Neuron (in vitro differentiated cells): ENCODE results near the gene PERCC1.

Source experiments
- H2AFZ ChIP-seq: one replicate; pipeline ENCODE4 v1.6.1; 2013; ENCODE audit warnings: low read depth, mild to moderate bottlenecking, inconsistent platforms, low read length, moderate library complexity
- H3K27me3 ChIP-seq: one replicate; pipeline ENCODE4 v1.6.1; 2013; ENCODE audit warnings: low read length; ENCODE audit not compliant: insufficient read depth
- H3K36me3 ChIP-seq: one replicate; pipeline ENCODE4 v1.6.1; 2013; ENCODE audit warnings: low read length; ENCODE audit not compliant: insufficient read depth
- H3K4me1 ChIP-seq: one replicate; pipeline ENCODE4 v1.6.1; 2013; ENCODE audit warnings: low read length; ENCODE audit not compliant: insufficient read depth
- H3K4me3 ChIP-seq: 2 replicates; pipeline ENCODE4 v1.5.1; 2013; ENCODE audit warnings: mild to moderate bottlenecking, low read length, moderate library complexity
- H3K9me3 ChIP-seq: one replicate; pipeline ENCODE4 v1.6.1; 2013; ENCODE audit warnings: low read length

Gene PERCC1

DNA sequence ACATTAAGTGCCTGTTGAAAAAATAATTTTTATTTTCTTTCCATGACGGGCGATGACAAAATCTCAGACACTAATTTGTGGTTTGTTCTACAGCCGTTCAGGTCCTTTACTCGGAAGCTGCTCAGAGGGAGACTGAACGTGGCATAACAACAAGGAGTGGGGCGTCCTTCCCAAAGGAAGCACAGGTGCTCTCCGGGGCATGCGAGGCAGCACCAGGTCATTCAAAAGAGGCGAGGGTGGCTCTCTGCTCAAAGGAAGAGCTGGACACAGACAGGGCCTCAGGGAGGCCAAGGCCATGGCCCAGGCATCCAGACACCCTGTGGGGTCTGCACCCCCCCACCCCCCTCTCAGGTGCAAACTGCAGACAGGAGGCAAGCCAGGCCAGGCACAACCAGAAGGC lies 32.5 kb upstream of the PERCC1 start:
- no peaks in the 10 kb centered on the region for H3K27me3 ChIP-seq
- H2AFZ ChIP-seq: no peak overlapping the region
- H3K9me3 ChIP-seq: no peaks in the 10 kb centered on the region

DNA sequence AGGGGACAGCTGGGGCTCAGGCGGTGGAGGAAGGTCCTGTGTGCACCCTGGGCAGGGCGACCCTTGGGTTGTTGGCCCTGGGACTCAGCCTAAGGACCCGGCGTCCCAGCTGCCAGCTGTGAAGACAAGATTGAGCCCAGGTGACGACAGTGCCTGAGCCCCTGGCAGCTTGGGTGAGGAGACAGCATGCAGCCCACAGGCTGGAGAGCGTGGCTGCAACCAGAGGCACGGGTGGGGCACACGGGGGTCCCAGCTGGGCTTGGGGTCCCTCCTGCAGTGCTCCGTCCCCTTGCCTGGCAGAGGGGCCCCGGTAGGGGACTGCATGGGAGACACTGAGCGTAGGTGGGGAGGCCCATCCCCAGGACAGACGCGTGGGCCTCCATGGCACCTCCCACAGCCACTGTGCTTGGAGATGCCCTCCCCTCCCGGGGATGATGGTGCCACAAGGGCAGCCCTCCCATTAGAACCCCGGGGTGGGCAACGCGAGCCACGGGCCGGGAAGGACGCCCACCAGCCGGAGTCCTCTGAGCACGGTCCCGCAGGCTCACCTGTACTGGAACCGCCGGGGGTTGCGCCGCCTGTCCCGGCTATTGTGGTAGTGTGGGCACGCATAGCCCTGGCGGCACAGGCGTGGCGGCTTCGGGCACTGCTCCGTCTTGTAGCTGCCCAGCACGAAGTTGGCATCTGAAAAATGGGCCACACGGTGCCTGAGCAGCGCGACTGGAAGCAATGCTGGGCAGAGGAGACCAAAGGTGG lies 31.9 kb upstream of the PERCC1 start:
- Histone ChIP-seq H3K27me3 (no peaks in the 10 kb centered on the region), H3K4me1 (no peaks in the 10 kb centered on the region), H3K4me3 (no peak overlapping the region), H3K36me3 (peaks cover 46% of the 10 kb centered on the region), H3K9me3 (no peaks in the 10 kb centered on the region), H2AFZ (no peak overlapping the region)

More for the DNA sequence above, 32.5 kb upstream of the PERCC1 start:
- Histone ChIP-seq H3K4me1 (no peaks in the 10 kb centered on the region), H3K4me3 (no peak overlapping the region), H3K36me3 (peaks cover 48% of the 10 kb centered on the region)

DNA sequence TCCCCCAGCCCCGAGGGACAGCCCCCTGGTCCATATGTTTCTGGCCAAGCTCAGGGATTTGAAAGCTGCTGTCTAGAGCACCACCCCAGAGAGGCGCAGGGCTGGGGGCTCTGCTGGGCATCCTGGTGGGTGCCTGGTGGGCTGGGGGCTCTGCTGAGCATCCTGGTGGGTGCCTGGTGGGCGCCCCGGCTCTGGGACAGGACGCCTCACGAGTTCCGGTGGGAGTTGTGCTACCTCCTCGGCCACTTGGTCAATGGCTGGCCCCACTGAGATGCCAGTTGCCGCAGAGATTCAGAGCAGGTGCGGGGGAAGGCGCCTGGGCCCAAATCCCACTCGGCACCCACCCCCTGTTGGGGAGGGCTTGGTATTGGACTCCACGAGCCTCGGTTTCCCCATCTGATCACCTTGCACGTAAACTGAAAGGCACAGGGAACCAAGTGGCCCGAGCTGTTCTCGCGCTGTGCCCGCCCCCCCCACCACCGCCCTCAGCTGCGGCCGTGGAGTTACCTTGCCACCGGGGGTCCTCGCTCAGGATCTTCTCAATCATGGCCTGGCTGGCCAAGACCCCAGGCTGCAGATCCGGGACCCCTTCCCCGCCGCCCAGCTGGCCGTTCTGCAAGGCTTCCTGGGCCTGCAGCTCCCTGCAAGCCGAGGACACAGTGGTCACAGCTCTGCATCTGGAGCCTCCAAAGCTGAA lies 29.7 kb upstream of the PERCC1 start:
- H3K4me3 ChIP-seq: no peak overlapping the region
- H3K9me3 ChIP-seq: no peaks in the 10 kb centered on the region
- no peak overlapping the region for H2AFZ ChIP-seq
- H3K4me1 ChIP-seq: no peaks in the 10 kb centered on the region
- H3K36me3 ChIP-seq: peaks cover 40% of the 10 kb centered on the region
- no peaks in the 10 kb centered on the region for H3K27me3 ChIP-seq

DNA sequence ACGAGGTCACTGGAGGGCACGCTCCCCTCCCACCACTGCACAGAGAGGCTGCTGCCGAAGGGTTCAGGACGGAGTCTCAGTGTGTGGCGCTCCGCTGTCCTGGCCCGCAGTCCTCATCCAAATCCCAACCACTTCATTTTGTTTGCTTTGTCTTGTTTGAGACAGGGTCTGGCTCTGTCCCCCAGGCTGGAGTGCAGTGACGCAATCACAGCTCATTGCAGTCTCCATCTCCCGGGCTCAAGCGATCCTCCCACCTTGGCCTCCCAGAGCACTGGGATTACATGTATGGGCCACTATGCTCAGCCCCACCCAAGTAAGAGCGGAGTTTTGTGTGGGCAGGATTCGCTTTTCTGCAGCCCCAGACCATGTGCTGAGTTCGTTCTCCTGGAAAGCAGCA lies 29.1 kb upstream of the PERCC1 start:
- H3K36me3 ChIP-seq: peaks cover 39% of the 10 kb centered on the region
- H2AFZ ChIP-seq: no peak overlapping the region
- no peak overlapping the region for H3K4me3 ChIP-seq
- H3K4me1 ChIP-seq: no peaks in the 10 kb centered on the region
- H3K27me3 ChIP-seq: no peaks in the 10 kb centered on the region
- no peaks in the 10 kb centered on the region for H3K9me3 ChIP-seq

DNA sequence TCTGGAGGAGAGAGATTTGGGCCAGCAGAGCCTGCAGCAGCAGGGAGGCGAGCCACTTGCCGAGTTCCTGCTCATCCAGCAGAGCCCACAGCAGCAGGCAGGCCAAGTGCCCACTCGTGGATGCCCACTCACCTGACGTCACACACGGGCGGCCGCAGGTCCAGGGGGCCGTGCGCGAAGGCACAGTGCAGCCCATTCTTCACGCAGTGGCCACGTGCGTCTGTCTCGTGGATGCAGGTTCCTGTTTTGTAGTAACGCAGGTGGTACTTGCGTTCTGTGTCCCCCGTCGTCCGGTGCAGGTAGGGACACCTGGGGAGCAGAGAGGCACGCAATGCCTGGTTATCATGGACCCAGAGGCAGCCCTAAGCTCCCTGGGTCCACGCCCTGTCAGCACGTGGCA lies 27.8 kb upstream of the PERCC1 start:
- Histone ChIP-seq H2AFZ (no peak overlapping the region), H3K4me3 (no peak overlapping the region), H3K9me3 (no peaks in the 10 kb centered on the region), H3K36me3 (peaks cover 39% of the 10 kb centered on the region), H3K4me1 (peaks cover 3% of the 10 kb centered on the region), H3K27me3 (no peaks in the 10 kb centered on the region)

DNA sequence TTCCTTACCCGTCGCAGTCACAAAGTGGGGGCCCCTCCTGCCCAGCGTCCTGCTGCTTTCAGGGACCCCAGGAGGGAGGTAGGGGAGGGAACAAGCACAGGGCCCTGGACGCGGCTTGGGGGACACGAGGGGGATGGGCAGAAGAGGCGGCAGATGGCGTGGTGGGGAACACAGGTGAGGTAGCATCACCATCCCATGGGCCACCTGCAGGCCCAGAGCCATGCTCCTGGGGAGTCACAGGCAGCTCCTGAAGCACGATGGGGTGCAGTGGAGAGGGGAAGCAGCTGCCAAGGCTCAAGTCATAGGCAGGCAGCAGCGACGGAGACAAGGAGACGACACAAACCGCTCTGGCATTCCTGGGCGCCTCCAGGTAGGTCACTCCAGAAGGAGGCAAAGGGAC lies 27.1 kb upstream of the PERCC1 start:
- no peak overlapping the region for H2AFZ ChIP-seq
- H3K36me3 ChIP-seq: peaks cover 34% of the 10 kb centered on the region
- peaks cover 8% of the 10 kb centered on the region for H3K4me1 ChIP-seq
- no peaks in the 10 kb centered on the region for H3K9me3 ChIP-seq
- no peak overlapping the region for H3K4me3 ChIP-seq
- no peaks in the 10 kb centered on the region for H3K27me3 ChIP-seq

DNA sequence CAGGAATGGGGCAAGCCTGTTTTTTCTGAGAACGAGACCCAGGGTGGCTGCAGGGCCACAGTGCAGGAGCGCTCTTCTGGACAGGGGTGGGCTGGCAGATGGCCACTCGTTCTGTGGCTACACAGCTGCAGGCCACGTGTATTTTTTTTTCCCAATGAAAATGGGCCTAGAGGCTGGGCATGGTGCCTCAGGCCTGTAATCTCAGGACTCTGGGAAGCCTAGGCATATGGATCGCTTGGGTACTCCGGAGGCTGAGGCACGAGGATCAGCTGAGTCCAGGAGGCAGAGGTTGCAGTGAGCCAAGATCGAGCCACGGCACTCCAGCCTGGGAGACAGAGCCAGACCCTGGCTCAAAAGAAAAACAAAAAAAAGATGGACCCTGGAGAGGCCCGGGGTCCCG lies 23.1 kb upstream of the PERCC1 start:
- Histone ChIP-seq H3K27me3 (no peaks in the 10 kb centered on the region), H3K4me1 (peaks cover 8% of the 10 kb centered on the region), H2AFZ (no peak overlapping the region), H3K9me3 (no peaks in the 10 kb centered on the region), H3K36me3 (peaks cover 10% of the 10 kb centered on the region), H3K4me3 (peak overlapping the region; percentile 21)

DNA sequence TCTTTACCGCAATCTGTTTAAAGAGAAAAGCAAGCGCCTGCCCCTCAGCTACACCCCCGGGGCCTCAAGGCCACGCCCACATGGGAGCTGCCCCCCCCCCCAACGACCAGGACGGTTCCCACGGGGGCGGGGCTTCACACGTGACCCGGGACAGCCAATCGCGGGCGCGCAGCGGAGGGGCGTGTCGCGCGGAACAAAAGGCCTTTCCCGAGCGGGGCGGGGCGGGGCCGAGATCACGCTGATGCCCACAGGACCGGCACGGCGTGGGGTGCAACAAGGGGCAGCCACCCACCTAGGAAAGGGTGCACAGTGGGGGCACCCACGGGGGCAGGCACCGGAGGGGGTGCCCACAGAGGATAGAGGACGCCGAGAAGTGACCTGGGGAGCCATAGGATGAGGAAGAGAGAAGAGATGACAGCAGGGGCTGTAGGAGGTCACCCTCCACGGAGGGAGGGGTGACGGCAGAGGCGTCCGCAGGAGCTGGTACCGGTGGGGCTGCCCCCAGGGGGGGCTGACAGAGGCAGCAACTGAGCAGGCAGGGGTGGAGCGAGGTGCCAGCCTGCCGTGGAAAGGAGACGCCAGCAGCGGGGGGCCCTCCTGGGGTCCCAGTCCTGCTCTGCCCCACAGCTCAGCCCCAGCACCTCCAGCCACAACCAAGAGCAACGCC lies 22.6 kb upstream of the PERCC1 start:
- Histone ChIP-seq H3K27me3 (no peaks in the 10 kb centered on the region), H3K4me1 (peaks cover 8% of the 10 kb centered on the region), H2AFZ (no peak overlapping the region), H3K36me3 (peaks cover 5% of the 10 kb centered on the region), H3K9me3 (no peaks in the 10 kb centered on the region), H3K4me3 (peak overlapping the region; percentile 55)

DNA sequence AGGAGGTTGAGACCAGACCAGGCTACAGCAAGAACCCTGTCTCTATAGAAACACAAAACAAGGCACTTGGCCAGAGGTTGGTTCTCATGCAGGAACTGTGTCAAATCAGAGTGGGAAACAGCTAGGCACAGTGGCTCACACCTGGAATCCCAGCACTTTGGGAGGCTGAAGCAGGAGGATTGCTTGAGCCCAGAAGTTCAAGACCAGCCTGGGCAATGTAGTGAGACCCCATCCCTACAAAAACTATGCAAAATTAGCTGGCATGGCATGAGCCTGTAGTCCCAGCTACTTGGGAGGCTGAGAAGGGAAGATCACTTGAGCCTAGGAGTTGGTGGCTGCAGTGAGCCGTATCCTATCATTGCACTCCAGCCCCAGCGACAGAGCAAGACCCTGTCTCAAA lies 18.0 kb upstream of the PERCC1 start:
- no peak overlapping the region for H3K4me3 ChIP-seq
- no peak overlapping the region for H2AFZ ChIP-seq
- no peaks in the 10 kb centered on the region for H3K36me3 ChIP-seq
- peaks cover 5% of the 10 kb centered on the region for H3K4me1 ChIP-seq
- H3K27me3 ChIP-seq: no peaks in the 10 kb centered on the region
- H3K9me3 ChIP-seq: no peaks in the 10 kb centered on the region

DNA sequence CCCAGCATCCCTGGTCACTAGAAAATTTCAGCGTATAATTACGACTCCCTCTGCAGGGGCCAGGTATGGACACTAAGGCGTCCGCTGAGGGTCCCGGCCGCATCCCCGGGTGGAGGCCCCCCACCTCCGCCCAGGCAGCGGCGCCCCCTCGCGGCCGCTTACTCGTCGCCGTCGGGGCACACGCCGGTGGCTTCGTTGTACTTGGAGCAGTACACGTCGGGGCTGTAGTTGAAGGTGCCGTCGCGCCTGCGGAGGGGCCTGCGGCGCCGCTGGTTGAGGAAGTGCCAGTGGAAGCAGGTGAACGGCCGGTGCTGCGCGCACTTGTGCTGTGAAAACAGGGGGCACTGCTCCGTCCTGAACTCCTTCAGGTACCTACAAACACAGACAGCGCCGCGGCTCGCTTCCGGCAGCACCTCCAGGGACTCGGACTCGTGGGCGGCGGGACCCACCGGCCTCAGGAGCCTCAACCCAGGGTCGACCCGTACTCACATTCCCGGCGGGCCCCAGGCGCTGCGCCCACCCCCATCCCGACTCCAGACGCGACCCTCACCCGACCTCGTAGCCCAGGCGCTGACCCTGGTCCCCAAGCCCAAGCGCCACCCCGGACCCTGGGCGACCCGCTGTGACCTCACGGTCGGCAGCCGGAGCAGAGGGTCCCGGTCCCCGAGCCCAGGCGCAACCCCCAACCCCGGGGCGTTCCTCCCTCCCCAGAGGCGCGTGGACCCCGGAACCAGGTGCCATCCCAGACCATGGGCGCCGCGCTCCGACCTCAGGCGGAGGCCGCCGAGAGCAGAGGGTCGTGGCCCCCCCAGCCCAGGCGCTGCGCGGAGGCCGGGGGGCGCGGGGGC lies 17.0 kb upstream of the PERCC1 start:
- Histone ChIP-seq H3K36me3 (peaks cover 2% of the 10 kb centered on the region), H3K9me3 (no peaks in the 10 kb centered on the region), H2AFZ (peak overlapping the region; percentile 58), H3K4me3 (peak overlapping the region; percentile 72), H3K27me3 (no peaks in the 10 kb centered on the region), H3K4me1 (no peaks in the 10 kb centered on the region)

DNA sequence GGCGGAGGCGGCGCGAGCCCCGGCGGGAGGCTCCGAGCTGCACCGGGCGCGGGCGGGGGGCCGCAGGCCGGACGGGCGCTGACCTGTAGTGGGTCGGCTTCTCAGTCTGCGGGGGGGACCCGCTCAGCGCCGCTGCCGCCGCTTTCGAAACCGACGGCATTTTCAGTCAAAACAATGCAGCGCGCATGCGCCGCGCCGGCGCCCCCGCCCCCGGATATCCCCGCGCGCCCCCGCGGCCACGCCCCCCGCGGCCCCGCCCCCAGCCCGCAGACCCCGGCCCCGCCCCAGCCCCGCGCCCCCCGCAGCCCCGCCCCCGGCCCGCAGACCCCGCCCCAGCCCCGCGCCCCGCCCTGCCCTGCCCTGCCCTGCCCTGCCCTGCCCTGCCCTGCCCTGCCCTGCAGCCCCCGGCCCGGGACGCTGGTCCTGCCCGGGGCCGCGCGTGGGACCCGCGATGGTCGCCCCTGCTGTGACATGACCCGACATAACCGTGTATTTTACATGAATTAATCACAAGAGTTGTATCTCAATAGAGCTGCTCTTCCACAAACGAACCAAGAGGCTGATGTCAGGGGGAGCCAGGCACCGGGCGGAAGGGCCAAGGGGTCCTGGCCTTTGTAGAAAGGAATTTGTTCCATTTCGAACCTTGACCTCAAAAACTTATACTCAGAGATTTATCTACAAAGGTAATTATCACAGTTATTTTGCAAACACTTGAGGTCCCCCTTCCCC lies 16.2 kb upstream of the PERCC1 start, which contains the start of gene UNKL:
Gene UNKL, minus strand, starts transcription at position 173 of the 729 bp plus-strand sequence. Its CDS starts 13 bp downstream, at position 160.
- peaks cover 2% of the 10 kb centered on the region for H3K36me3 ChIP-seq
- peak within 1 kb of the TSS; percentile 72 for H3K4me3 ChIP-seq
- peaks cover 3% of the 10 kb centered on the region for H3K4me1 ChIP-seq
- H2AFZ ChIP-seq: peak within 1 kb of the TSS; percentile 58
- H3K9me3 ChIP-seq: no peaks in the 10 kb centered on the region
- H3K27me3 ChIP-seq: no peaks in the 10 kb centered on the region

DNA sequence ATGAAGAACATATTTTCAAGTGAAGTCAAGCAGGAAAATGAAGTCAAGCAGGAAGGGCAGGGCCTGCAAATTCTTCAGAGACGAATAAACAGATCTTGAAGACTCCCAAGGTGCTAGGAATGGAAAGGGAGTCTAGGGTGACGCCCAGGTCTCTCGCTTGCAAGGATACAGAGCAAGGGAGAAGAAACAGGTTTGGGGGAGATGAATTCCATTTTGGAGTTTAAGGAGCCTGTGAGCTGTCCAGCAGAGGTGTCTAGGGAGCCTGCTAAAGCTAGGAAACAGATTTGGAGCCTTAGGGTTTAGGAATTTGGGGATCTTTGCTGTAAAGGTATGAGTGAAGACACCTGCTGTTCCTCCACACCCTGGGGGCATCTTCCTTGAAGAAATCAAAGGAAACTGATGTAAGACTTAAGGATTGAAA lies 14.3 kb upstream of the PERCC1 start:
- Histone ChIP-seq H3K9me3 (no peaks in the 10 kb centered on the region), H3K36me3 (peaks cover 2% of the 10 kb centered on the region), H2AFZ (no peak overlapping the region), H3K4me3 (no peak overlapping the region), H3K4me1 (peaks cover 8% of the 10 kb centered on the region), H3K27me3 (no peaks in the 10 kb centered on the region)
